K562 (cell line): ENCODE measurements around the gene STK11. TPM values are rescaled to one million over a fixed set of nuclear protein-coding genes. Genes with fewer than 3 reads are reported as not detected.
A peak's percentile ranks its signal among the peaks of the same experiment; 100 is the strongest.

ENCODE experiments used
- ASH1L ChIP-seq: fragments of 450-650 bp; IDR thresholded peaks from 2 replicates; pipeline ENCODE4 v1.6.1; 2018; ENCODE audit warnings: borderline replicate concordance, mild to moderate bottlenecking, low read depth; ENCODE audit not compliant: partially characterized antibody
- MAFK ChIP-seq: IDR thresholded peaks from 2 replicates; pipeline ENCODE4 v1.6.1; 2011; ENCODE audit warnings: low read length, improper control_type of control experiment
- MAX ChIP-seq: sonication (generic); formaldehyde crosslinking; IDR thresholded peaks from 2 replicates; pipeline ENCODE4 v1.9.0; 2022; ENCODE audit warnings: mild to moderate bottlenecking, missing genetic modification reagents
- NCOA6 ChIP-seq: fragments of 450-650 bp; IDR thresholded peaks from 2 replicates; pipeline ENCODE4 v1.6.1; 2017; ENCODE audit warnings: mild to moderate bottlenecking
- NONO ChIP-seq, 2 experiments: fragments of 200-400 bp in 1 of 2; fragments of 450-650 bp in 1 of 2; formaldehyde crosslinking in 1 of 2; IDR thresholded peaks; 2 replicates each; pipeline ENCODE4 v1.6.1; 2017; ENCODE audit warnings: low read depth in 2 of 2, mild to moderate bottlenecking in 2 of 2, moderate library complexity in 2 of 2, low read length in 1 of 2
- XRCC4 ChIP-seq: IDR thresholded peaks from one replicate; pipeline ENCODE4 v1.6.1; 2011; ENCODE audit not compliant: insufficient read depth, insufficient read length; ENCODE audit errors: extremely low read depth
- ZBTB11 ChIP-seq, 3 experiments: fragments of 200-800 bp in 1 of 3; fragments of 250-450 bp in 1 of 3; fragments of 450-650 bp in 1 of 3; sonication (Bioruptor Pico) in 1 of 3; sonication (Bioruptor generic) in 1 of 3; formaldehyde crosslinking in 1 of 3; IDR thresholded peaks; 2 replicates each; pipeline versions ENCODE4 v1.6.1 to v1.8.0; 2016 to 2022; ENCODE audit warnings: mild to moderate bottlenecking in 2 of 3, missing genetic modification characterization in 2 of 3, missing compliant biosample characterization in 1 of 3, moderate library complexity in 1 of 3
- ZBTB17 ChIP-seq: fragments of 450-650 bp; formaldehyde crosslinking; IDR thresholded peaks from 2 replicates; pipeline ENCODE4 v1.4.0; 2020; ENCODE audit warnings: mild to moderate bottlenecking
- ZNF778 ChIP-seq: fragments of 450-650 bp; formaldehyde crosslinking; IDR thresholded peaks from 2 replicates; pipeline ENCODE4 v1.4.0; 2020; ENCODE audit warnings: mild to moderate bottlenecking, moderate library complexity
- polyA plus RNA-seq, 8 experiments: library from polyadenylated mRNA; depleted of rRNA in 4 of 8; stranded (reverse) in 5 of 8; unstranded in 3 of 8; fragments of >200 nt; fragmentation: Nextera tagmentation in 2 of 8; fragmentation: Illumina TruSeq in 1 of 8; extraction: Ambion mirVana in 2 of 8; extraction: Trizol in 1 of 8; gene quantifications; 2 replicates each; pipeline versions ENCODE4 v1.2.1 to v1.2.3, GENCODE V29; 2011 to 2014; ENCODE audit warnings: inconsistent platforms in 1 of 8, missing spikeins in 1 of 8
- total RNA-seq, 7 experiments: library from RNA; depleted of rRNA in 6 of 7; stranded (reverse); fragments of >200 nt in 6 of 7; fragmentation: Illumina TruSeq in 2 of 7; extraction: Trizol in 2 of 7; gene quantifications; 2 replicates each; pipeline versions ENCODE4 v1.2.1 to v1.2.3, GENCODE V29; 2011 to 2021; ENCODE audit warnings: low replicate concordance in 1 of 7
- TF ChIP-seq, protein P1 (sequence below): fragments of 450-650 bp; IDR thresholded peaks from 2 replicates; pipeline ENCODE4 v1.6.1; 2016; ENCODE audit warnings: mild to moderate bottlenecking, moderate library complexity

Gene STK11
- total and polyA plus RNA-seq, 9 of the 15 experiments (the other 6 are each of a cell fraction or from before 2014, with no cell fraction given) = 0.15 to 96.5 (median 31.7) TPM

DNA sequence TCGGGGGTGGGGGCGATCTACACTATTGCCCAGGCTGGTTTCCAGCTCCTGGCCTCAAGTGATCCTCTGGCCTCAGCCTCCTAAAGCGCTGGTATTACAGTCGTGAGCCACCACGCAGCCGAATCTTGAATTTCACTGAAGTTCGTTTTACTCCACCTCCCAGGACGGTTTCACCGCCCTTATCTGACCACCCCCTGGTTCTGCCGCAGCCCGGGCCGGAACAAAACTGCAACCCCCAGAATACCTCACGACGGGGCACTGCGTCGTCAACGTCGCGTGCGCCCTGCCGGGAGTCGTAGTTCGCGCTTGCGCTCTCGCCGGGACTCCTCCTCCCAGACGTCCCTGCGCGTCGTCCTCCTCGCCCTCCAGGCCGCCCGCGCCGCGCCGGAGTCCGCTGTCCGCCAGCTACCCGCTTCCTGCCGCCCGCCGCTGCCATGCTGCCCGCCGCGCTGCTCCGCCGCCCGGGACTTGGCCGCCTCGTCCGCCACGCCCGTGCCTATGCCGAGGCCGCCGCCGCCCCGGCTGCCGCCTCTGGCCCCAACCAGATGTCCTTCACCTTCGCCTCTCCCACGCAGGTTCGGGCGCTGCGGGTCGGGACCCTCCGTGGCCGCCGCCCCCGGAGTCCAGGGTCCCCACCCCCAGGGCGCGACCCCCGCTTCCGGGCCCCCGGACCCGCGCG is 36.0 kb downstream of the STK11 start, which contains the start of gene ATP5F1D (continued):
- TF ChIP-seq, protein P1, sequence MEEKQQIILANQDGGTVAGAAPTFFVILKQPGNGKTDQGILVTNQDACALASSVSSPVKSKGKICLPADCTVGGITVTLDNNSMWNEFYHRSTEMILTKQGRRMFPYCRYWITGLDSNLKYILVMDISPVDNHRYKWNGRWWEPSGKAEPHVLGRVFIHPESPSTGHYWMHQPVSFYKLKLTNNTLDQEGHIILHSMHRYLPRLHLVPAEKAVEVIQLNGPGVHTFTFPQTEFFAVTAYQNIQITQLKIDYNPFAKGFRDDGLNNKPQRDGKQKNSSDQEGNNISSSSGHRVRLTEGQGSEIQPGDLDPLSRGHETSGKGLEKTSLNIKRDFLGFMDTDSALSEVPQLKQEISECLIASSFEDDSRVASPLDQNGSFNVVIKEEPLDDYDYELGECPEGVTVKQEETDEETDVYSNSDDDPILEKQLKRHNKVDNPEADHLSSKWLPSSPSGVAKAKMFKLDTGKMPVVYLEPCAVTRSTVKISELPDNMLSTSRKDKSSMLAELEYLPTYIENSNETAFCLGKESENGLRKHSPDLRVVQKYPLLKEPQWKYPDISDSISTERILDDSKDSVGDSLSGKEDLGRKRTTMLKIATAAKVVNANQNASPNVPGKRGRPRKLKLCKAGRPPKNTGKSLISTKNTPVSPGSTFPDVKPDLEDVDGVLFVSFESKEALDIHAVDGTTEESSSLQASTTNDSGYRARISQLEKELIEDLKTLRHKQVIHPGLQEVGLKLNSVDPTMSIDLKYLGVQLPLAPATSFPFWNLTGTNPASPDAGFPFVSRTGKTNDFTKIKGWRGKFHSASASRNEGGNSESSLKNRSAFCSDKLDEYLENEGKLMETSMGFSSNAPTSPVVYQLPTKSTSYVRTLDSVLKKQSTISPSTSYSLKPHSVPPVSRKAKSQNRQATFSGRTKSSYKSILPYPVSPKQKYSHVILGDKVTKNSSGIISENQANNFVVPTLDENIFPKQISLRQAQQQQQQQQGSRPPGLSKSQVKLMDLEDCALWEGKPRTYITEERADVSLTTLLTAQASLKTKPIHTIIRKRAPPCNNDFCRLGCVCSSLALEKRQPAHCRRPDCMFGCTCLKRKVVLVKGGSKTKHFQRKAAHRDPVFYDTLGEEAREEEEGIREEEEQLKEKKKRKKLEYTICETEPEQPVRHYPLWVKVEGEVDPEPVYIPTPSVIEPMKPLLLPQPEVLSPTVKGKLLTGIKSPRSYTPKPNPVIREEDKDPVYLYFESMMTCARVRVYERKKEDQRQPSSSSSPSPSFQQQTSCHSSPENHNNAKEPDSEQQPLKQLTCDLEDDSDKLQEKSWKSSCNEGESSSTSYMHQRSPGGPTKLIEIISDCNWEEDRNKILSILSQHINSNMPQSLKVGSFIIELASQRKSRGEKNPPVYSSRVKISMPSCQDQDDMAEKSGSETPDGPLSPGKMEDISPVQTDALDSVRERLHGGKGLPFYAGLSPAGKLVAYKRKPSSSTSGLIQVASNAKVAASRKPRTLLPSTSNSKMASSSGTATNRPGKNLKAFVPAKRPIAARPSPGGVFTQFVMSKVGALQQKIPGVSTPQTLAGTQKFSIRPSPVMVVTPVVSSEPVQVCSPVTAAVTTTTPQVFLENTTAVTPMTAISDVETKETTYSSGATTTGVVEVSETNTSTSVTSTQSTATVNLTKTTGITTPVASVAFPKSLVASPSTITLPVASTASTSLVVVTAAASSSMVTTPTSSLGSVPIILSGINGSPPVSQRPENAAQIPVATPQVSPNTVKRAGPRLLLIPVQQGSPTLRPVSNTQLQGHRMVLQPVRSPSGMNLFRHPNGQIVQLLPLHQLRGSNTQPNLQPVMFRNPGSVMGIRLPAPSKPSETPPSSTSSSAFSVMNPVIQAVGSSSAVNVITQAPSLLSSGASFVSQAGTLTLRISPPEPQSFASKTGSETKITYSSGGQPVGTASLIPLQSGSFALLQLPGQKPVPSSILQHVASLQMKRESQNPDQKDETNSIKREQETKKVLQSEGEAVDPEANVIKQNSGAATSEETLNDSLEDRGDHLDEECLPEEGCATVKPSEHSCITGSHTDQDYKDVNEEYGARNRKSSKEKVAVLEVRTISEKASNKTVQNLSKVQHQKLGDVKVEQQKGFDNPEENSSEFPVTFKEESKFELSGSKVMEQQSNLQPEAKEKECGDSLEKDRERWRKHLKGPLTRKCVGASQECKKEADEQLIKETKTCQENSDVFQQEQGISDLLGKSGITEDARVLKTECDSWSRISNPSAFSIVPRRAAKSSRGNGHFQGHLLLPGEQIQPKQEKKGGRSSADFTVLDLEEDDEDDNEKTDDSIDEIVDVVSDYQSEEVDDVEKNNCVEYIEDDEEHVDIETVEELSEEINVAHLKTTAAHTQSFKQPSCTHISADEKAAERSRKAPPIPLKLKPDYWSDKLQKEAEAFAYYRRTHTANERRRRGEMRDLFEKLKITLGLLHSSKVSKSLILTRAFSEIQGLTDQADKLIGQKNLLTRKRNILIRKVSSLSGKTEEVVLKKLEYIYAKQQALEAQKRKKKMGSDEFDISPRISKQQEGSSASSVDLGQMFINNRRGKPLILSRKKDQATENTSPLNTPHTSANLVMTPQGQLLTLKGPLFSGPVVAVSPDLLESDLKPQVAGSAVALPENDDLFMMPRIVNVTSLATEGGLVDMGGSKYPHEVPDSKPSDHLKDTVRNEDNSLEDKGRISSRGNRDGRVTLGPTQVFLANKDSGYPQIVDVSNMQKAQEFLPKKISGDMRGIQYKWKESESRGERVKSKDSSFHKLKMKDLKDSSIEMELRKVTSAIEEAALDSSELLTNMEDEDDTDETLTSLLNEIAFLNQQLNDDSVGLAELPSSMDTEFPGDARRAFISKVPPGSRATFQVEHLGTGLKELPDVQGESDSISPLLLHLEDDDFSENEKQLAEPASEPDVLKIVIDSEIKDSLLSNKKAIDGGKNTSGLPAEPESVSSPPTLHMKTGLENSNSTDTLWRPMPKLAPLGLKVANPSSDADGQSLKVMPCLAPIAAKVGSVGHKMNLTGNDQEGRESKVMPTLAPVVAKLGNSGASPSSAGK = no peak
- TF ChIP-seq MAFK (no peak; the same call in 1 of the 2 replicates), ASH1L (no peak), ZNF778 (CRISPR knock-in tag) (no peak), NONO (IDR thresholded peaks at IDR 0.05; ENCODE audit: low read depth in 2 of 2, low read length in 1 of 2) (peak in 1 of 2 experiments; percentile 76; a peak in 2 of 4 replicates), MAX (CRISPR knock-in tag) (no peak; the same call in none of the 2 replicates), ZBTB11 (CRISPR knock-in tag; IDR thresholded peaks at IDR 0.05) (peak in 1 of 3 experiments; percentile 90; a peak in 2 of 6 replicates), ZBTB17 (CRISPR knock-in tag) (0 out of 2 replicates have a peak, but pooled peaks have one; percentile 43), XRCC4 (no peak), NCOA6 (no peak)
